ENCODE measurements around the gene ANKRD33B.
"Not testable (repeated sequence)": the region's sequence is repeated elsewhere in the genome, so short reads cannot be mapped to it uniquely, and the experiment has no call there.

The ANKRD33B gene

DNA sequence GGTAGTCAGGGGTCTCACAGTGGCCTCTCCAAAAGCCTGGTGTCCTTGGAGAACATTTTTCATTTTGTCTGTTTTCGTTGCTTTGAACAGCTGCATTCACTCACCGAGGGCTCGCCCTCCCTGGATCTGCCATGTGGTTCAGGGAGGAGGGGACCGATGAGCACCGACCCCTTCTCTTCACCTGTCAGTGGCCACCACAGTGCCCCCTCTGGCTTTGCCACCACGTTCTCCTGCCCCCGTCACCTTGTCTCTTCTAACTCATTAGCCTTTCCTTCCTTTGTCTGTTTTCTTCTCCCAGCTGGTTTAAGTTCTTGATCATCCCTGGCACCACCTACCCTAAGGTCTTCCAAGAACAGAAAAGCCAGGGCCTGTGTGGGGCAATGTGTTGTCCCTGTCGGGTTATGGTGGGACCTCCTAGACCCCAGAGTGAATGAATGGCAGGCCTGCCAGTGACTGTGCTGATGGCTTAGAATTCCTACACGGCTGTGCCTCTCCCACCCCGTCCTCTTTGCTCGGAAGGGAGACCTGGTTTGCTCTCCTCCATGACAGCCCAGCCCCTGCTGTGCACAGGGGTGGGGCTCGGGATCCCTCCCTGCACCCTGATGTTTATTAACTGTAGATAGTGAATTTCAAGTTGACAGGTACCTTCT lies 90.0 kb downstream of the ANKRD33B start:
- H3K4me3 ChIP-seq (ENCODE audit: low read depth, low read length), result no peak overlapping the region

DNA sequence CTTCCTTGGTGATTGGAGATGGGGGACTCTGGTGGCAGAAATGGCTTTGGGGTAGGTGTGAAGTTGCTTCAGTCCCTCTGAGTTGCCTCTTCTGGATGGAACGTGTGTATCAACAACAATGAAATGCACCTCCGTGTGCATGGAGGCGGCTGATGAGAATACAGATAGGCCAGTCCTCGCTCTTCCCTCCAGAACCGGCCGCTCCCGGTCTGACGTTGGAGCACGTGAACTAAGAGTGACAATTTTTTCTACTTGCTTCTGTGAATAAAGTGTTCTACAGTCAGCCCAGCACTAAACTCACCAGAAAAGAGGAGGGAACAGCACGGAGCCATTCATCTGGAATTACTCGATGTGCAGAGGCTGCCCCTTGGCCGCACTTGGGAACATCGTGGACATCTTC lies 90.7 kb downstream of the ANKRD33B start:
- H3K4me3 ChIP-seq (ENCODE audit: low read depth, low read length), result no peak overlapping the region

DNA sequence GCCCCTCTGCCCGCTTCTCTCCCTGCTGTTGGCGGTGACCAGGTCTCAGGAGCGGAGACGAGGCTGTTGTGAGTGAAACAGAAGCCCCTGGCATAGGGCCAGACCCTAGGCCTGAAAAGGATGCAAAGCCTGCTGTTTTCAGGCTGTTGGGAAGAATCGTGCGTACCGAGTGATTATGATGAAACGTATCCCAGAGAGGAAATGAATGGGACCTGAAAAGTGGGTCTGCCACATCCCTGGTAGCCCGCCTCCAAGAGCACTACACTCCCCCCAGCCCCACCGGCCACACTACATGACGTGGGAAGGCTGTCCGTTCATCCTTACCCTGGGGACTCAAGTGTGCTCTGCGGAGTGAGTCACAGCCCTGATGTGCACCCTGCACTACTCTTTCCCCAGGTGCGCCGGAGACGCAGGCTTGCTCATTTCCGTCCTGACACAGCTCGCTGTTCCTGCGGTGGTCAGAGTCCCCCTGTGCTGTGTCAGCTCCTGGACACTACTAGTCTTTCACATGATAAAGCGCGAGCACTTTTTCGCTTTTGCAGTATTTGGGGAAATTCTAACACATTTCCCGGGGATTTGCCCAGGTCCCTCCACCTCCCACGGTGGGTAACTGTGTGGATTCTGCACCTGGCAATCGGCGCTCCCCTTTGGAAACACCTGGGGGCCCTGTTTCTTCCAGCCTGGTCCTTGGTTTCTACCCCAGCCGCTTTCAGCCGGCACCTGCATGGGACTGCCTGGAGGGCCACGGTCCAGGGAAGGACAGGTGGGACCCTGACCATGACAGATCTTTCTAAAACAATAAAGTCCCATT lies 91.5 kb downstream of the ANKRD33B start:
- H3K4me3 ChIP-seq (ENCODE audit: low read depth, low read length), result no peak overlapping the region

DNA sequence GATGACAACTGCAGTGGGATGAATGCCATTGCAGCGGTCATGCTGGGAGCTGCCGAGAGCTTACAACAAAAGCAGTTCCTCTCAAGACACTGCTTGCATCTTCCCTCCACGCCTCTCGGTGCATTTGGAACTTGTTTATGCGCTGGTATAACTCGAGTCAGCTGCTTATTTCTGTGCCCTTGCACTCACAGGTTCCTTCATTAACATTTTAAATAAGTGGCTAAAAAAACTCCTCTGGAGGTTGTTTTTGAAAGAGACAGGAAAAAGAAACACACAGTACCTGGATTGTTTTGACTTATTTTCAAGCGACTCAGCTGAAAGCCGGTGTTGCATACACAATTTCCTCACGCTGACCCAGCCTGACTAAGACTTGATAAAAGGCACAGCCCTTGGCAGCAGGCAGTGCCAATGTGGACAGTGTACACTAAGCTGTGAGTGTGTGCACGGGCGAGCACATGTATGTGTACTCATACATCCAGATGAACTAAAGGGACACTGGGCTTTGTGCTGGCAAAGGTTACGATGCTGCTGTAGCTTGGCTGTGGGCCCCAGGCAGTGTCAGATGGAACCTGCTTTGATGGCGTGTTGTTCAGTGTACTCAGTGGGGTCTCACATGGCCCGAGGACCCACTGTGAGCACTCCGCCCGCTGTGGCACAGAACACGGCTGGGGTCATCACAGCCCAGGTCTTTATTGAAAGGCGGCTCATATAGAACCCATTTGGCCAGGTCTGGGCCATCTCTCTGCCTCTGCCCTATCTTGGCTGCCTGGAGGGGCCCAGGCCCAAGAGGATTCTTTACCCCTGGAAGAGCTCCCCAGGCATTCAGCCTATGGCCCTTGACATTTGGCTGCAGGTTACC lies 92.3 kb downstream of the ANKRD33B start:
- H3K4me3 ChIP-seq (ENCODE audit: low read depth, low read length), result no peak overlapping the region

DNA sequence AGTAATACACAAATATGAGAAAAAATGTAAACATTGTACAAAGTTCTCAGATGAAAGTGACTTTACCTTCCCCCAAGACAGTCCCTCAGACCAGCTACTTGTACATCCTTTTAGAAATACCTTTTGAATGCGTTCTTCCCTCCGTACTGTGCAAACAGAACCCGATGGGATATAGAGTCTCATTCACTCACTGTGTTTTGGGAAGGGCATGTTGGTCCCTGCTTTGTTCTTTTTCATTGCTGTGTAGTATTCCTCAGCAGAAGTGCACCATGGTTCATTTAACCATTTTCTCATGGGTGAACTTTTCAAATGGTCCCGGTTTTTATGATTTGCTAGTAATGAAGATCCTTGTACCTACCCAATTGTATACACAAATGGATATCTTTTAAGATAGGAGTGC lies 94.4 kb downstream of the ANKRD33B start:
- no peak overlapping the region for H3K4me3 ChIP-seq (ENCODE audit: low read depth, low read length)

DNA sequence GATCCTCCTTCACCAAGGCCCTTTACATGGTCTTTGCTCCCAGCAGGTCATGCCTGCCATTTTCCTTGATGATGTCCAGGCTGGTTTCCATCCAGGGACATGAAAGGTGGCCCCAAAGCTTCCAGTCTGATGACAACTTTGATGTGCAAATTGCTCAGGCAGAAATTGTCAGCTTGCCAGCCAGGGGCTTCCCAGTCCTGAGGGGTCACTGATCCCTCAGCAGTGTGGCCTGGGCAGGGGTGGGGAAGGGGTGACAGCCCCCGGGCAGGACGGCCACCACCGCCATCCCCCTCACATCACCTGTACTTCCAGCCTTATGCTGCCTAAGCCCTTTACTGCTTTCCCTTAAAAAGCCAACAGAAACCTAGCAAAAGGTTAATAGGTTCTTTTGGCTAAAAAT lies 96.3 kb downstream of the ANKRD33B start:
- no peak overlapping the region for H3K4me3 ChIP-seq (ENCODE audit: low read depth, low read length)

DNA sequence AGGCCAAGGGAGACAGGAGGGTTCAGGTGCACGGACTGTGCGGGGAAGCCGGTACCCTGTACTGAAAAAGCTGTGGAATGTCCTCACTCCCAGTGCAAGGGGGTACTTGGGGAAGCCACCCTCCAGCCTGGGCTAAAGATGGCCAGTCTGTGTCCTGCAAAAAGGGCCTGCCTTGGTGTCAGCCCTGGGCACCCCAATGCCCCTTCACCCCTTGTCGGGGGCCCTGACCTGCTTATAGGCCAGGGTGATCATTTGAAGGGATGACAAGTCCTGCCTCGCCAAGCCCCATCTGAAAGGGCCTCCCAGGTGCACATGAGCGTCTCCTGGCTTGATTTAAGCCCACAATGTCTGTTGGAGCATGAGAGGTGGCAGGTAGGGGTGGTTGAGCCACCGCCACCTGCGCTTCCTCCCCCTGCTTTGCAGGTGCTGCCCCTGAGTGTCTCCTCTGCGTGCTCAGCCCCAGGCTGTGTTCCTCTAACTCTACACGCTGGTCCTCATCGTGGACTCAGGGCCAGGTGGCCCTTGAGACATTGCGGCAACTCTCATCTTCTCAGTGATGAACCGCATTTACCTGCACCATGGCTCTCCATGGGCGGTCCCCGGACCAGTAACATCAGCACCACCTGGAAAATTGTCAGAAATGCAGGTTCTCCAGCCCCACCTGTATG lies 97.0 kb downstream of the ANKRD33B start:
- H3K4me3 ChIP-seq (ENCODE audit: low read depth, low read length), result no peak overlapping the region

DNA sequence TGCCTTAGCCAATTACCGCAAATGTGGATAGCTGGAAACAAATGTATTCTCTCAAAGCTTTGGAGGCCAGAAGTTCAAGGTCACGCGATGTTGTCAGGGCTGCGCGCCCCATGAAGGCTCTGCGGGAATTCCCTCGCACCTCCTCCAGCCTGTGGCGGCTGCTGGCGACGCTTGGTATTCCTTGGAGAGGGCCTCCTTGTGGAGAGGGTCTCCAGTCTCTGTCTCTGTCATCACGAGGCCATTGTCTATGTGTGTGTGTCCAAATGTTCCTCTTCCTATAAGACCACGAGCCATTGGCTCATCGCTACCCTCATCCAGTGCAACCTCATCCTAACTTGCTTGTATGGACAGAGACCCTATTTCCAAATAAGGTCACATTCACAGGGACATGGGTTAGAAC lies 97.5 kb downstream of the ANKRD33B start:
- H3K4me3 ChIP-seq (ENCODE audit: low read depth, low read length), result no peak overlapping the region

DNA sequence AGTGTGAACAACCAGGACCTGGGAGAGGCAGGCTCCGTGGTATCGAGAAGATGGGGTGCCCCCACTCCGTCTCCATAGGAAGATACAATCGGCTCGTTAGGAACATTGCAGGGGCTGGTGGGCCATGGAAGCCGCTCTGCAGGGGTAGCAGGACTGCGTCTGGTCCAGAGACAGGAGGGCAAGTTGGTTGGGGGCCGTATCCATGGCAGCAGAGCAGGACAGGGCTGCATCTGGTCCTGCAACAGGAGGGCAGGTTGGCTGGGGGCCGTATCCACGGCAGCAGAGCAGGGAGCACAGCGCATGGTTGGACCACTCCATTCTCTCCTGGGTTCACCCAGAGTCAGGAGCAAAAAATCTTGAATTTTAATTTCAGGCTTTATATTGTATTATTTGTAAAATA lies 98.2 kb downstream of the ANKRD33B start:
- H3K4me3 ChIP-seq (ENCODE audit: low read depth, low read length), result no peak overlapping the region

DNA sequence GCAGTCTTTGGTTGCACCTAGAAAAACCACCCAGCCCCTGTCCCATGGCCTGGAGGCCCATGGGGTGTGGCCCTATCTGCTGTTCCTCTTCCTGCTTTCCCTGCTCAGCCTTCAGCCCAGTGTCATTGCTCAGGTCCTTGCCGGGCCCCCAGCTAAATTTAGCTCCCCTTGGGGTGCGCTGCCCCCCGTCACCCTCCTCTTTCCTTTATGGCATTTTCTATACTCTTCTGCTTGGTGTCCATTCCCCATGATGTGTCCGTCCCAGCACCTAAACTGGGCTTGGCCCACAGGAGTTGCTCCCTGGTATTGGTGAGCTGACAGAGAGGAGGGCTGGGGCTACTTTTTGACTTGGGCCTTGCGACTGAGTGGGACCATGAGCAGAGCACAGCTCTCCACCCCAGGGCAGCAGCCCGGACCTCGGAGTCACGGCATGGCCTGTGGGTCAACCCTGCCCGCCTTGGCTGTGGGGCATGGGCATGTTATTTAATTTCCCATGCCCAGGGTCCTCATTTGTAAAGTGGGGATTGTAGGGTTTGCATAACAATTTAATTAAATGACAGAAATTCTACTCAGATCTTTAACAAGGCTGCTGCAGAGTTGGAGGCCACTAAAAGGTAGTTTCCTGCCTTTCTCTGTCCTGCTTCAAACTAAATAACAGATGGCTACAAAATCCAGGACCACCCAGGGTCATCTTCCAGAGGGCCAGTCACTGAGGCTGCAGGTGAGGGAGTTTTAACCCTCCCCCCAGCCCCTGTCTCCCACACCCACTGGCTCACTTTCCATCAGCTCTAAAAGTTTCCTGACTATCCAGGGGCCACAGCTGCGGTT lies 99.0 kb downstream of the ANKRD33B start:
- no peak overlapping the region for H3K4me3 ChIP-seq (ENCODE audit: low read depth, low read length)

DNA sequence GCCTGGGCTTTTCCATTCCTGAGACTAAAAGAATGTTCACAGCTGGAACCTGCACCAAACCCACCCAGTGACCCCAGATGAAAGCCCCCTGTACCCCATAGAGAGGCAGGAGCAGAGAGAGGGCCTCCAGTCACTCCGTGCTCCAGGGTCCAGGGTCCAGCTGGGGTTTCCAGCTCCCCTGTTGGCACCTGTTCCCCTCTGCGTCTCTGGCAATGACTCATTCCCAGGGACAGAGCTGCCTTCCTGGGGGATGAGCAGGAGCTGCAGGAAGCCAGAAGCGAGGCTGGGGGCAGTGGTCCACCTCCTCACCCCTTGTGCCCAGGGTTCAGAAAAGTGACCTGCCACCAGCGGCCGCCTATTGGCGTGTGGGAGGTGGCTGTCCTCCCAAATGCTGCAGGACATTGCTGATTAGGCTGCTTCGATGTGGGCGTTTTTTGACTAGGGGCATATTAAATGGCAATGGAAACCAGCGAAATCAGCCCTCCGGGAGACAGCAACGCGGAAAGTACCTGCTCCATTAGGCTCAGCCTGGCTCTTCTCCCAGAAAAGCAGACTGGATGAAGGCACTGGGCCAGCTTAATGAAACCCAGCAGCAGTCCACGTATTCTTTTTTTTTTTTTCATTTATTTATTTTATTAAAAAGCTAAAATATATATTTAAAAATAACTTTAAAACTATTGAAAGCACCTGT lies 99.8 kb downstream of the ANKRD33B start:
- no peak overlapping the region for H3K4me3 ChIP-seq (ENCODE audit: low read depth, low read length)

DNA sequence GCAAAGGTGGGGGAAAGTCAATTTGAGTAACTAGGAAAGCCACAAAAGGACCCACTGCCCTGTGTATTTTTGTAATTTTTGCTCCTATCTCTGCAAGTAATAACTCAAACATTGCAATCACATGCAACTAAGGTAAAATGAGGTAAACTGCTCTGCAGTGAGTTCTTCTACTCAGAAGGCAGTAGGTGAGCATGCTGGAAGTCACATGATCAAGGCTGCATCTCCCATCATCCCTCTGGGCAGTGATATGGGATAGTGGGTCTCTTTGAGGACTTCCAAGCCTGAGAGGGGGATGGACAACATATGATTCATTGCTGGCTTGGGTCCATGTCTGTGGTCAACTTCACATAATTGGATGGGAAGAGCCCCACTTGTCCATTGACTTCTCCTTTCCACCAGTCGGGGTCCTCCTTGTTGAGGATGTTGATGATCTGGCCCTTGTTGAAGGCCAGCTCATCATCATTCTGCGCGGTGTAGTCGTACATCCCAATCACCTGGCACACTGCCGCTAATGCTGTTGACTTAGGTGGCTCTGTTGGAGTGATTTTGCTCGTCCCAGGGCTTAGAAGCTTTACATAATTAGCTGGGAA lies 100.4 kb downstream of the ANKRD33B start:
- not testable (repeated sequence) for H3K4me3 ChIP-seq (ENCODE audit: low read depth, low read length)

DNA sequence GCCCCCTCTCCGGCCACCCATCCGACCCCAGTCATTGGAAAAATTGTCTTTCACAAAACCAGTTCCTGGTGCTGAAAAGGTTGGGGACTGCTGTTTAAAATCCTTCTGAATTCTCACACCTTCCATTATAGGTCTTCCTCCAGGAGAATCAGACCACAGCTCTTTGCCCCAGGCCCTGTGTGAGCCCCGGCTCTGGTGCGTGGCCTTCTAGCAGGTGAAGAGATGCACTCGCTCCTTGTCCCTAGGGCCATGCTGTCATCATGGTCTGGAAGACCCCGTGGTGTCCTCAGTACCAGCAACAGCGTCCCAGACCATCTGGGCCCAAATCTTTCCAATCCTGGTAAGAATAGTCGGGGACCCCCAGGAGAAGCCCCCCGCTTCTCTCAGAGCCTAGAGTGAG lies 101.9 kb downstream of the ANKRD33B start:
- no peak overlapping the region for H3K4me3 ChIP-seq (ENCODE audit: low read depth, low read length)

DNA sequence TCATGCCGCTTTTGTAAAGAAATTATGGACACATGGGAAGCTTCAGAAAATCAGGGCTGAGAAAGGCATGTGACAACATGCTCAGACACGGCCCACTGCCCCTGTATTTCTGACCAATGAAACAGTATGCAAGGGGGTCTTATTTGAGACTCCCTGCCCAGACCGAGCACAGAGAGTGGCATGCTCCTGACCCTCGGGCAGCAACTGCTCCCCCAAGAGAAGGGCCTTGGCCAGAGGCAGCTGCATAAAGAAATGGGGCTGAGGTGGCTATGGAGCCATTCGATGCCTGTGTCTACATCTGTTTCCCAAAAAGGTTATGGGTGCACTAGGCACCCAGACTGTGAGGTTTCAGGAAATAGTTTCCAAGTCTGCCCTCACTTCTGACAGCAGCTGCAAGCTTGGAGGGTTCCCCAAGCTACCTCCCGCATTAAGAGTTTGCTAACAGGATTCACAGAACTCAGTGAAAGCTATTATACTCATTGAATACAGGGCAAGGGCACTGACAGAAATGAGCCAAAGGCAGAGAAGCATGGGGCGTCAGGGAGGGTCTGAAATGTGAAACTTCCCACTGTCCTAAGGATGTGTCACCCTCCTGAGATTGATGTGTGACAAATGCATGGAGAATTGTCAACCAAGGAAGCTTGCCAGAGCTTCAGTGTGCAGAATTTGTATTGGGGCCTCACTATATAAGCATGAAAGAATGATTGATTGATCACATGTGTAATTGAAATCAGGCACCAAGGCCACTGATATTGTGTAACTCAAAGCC lies 102.8 kb downstream of the ANKRD33B start:
- no peak overlapping the region for H3K4me3 ChIP-seq (ENCODE audit: low read depth, low read length)

DNA sequence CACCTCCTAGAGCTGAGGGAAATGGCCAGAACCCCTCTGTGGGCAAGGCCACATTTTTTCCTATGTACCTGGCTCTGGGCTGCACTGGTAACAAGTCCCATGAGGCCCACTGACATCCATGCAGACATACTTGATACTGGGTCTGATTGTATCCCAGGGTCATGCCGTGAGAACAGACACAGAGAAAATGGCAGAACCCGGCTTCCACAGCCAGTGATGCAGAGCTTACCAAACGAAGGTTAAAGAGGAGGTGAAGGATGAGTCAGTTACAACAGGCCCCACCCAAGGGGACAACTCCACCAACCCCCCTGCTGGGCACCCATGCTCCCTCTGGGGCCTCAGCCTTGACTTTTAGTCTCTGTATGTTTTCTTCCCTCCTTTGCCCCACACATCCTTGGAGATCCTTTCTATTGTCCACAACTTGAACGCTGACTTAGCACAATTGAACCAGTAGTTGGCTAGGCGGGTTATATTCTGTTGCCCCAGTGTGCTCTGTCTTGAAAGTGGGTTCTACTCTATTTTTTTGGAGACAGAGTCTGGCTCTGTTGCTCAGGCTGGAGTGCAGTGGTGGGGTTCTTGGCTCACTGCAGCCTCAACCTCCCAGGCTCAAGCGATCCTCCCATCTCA lies 103.7 kb downstream of the ANKRD33B start:
- no peak overlapping the region for H3K4me3 ChIP-seq (ENCODE audit: low read depth, low read length)

DNA sequence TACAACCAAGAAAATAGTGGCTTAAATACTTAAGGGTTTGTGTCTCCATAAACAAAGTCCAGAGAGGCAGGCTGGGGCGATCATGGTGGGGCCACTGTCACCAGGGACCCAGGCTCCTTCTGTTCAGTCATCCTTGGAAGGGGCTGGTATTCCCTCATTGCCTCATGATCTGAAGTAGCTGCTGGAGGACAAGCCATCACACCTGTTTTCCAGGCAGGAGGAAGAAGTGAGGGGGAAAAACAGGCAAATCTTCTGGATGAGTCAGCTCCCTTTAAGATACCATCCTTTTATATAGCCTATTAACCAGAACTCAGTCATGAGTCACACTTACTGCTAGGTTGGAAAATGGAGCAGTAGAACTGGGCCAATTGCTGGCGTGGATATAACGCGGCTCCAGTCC lies 104.8 kb downstream of the ANKRD33B start:
- no peak overlapping the region for H3K4me3 ChIP-seq (ENCODE audit: low read depth, low read length)

DNA sequence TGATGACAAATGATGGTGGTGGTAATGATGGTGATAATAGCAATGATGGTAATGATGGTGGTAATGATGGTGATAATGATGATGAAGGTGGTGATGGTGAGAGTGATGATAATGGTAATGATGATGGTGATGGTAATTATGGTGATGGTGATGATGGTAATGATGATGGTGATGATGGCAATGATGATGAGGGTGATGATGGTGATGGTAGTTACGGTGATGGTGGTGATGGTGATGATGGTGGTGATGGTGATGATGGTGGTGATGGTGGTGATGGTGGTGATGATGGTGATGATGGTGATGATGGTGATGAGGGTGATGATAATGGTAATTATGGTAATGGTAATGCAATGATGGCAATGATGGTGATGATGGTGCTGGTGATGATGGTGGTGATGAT lies 106.1 kb downstream of the ANKRD33B start:
- H3K4me3 ChIP-seq (ENCODE audit: low read depth, low read length), result no peak overlapping the region
